GM12892 (cell line): ENCODE results near the gene TSHZ3.

Experiments
- DNase-seq: peaks from one replicate; pipeline ENCODE4 v3.0.0; 2011; ENCODE audit not compliant: insufficient read length
- FAIRE-seq: peaks from 2 replicates; lab custom pipeline; 2011; peaks lifted over from hg19 to GRCh38; lab: Jason Lieb, UNC
- POLR2A ChIP-seq: IDR thresholded peaks from 2 replicates; pipeline ENCODE4 v1.6.1; 2011; ENCODE audit warnings: low read depth, low read length, control low read depth
- POLR2AphosphoS5 ChIP-seq: IDR thresholded peaks from 2 replicates; pipeline ENCODE4 v1.6.1; 2011; ENCODE audit warnings: low read depth, low read length, control low read depth
- TAF1 ChIP-seq: IDR thresholded peaks from 2 replicates; pipeline ENCODE4 v1.6.1; 2011; ENCODE audit warnings: low read depth, mild to moderate bottlenecking, control low read depth, low read length, borderline replicate concordance

Gene TSHZ3

DNA sequence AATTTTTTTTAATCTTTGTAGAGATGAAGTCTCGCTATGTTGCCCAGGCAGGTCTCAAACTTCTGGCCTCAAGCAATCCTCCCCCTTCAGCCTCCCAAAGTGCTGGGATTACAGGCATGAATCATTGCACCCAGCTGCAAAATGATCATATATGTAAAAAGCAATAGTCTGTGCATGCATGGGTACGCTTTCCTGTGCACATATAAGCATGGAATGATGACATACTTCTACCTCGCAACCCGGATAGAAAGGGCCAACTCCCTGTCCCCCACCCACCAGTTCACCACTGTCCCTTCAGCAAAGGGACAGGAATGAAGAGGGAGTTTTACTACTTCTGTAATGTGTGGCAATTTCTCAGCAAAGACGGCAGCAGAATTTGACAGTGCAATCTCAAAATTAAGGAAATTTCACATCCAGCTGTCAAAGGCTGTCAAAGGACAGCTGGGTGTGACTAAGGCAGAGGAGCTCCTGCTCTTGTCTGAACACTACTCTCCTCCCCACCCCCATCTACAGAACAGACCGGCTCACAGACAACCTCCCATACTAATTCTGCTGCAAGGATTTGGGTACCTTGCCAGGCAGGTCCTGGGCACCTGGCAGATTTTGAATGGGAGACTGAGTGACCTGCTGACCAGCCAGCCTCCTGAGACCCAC, 95.6 kb downstream of the TSHZ3 start:
- no peak for DNase-seq
- TF ChIP-seq TAF1, result no peak
- no peak for TF ChIP-seq POLR2AphosphoS5
- no peak for TF ChIP-seq POLR2A
- no peak for FAIRE-seq

DNA sequence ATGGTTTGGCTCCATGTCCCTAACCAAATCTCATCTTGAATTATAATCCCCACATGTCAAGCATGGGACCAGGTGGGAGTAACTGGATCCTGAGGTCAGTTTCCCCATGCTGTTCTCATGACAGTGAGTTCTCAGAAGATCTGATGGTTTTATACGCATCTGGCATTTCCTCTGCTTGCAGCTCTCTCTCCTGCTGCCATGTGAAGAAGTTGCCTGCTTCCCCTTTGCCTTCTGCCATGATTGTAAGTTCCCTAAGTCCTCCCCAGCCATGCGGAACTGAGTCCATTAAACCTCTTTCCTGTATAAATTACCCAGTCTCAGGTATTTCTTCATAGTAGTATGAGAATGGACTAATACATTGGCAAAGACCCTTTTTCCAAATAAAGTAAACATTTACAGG, 96.8 kb downstream of the TSHZ3 start:
- DNase-seq, result no peak
- FAIRE-seq, result no peak

GRCh38 chr19:31249217-31249616, 100.0 kb downstream of the TSHZ3 start:
- TF ChIP-seq POLR2A (no peak), TAF1 (no peak), POLR2AphosphoS5 (no peak)
- FAIRE-seq, result no peak

More for the DNA sequence above, 96.8 kb downstream of the TSHZ3 start:
- no peak for TF ChIP-seq POLR2AphosphoS5

DNA sequence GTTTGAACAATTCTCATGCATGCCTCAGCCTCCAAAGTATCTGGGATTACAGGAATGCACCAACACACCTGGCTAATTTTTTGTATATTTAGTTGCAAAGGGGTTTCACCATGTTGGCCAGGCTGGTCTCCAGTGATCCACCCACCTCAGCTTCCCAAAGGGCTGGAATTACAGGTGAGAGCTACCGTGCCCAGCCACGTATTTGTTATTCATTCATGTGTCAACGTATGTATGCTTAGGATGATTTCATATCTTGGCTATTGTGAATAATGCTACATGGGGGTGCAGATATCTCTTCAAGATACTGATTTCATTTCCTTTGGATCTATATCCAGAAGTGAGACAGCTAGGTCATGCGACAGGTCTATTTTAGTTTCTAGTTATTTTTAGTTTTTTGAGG, 113.4 kb downstream of the TSHZ3 start:
- TF ChIP-seq POLR2AphosphoS5, result no peak
- TF ChIP-seq POLR2A, result no peak
- TF ChIP-seq TAF1, result no peak
- no peak for DNase-seq
- FAIRE-seq, result no peak

More at GRCh38 chr19:31249217-31249616, 100.0 kb downstream of the TSHZ3 start:
- DNase-seq, result no peak

DNA sequence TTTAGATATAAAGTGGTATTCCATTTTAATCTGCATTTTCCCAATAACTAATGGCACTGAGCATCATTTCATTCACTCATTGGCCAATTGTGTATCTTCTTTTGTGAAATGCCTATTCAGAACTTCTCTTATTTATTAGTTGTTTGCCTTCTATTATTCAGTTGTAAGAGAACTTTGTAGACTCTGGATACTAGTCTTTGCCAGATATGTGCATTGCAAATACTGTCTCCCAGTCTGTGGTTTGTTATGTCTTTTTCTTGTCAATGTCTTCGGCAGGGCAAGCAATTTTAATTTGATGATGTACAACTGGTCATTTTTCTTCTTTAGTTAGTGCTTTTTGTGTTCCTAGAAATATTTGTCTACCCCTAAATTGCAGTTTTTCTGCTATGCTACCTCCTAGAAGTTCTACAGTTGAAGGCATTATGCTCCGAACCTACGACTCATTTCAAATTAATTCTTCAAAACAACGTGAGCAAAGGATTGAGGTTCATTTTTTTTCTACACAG, 115.9 kb downstream of the TSHZ3 start:
- FAIRE-seq (no peak), DNase-seq (no peak)
- TF ChIP-seq POLR2A, result no peak
- TF ChIP-seq TAF1, result no peak
- no peak for TF ChIP-seq POLR2AphosphoS5

DNA sequence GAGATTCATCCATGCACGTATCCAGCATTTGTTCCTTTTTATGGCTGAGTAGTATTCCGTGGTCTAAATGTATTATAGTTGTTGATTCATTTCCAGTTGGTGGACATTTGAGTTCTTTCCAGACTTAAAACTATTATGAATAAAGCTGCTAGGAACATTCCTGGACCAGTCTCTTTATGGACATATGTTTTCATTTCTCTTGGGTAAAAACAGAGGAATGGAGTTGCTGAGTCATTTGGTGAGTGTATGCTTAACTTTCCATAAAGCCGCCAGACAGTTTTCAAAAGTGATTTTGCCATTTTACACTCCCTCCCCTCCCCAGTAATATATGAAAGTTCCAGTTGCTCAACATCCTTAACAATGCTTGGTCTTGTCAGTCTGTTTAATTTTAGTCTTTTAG, 116.4 kb downstream of the TSHZ3 start:
- no peak for FAIRE-seq
- TF ChIP-seq TAF1 (no peak), POLR2A (no peak), POLR2AphosphoS5 (no peak)
- DNase-seq, result no peak

DNA sequence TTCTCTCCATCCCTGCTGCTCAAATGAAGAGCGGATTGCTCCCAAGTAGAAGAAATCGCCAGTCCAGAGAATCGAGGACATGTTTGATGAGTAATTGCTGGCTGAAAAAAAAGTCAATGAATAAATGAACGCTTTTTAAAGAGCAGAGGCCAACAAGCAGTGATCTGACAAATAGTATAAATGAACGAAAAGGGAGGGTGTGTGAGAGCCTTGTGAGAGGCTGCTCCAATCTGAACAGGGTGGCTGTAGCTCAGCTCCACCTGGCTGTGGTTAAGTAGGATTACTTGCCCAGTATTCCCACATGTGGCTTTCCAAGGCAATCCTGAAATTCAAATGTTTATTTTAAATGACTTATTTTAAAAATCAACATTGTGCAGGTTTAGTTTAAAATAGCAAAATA, 117.1 kb downstream of the TSHZ3 start:
- DNase-seq, result no peak
- TF ChIP-seq POLR2A (no peak), TAF1 (no peak), POLR2AphosphoS5 (no peak)
- FAIRE-seq, result no peak

GRCh38 chr19:31231237-31231636, 118.0 kb downstream of the TSHZ3 start:
- no peak for DNase-seq
- no peak for FAIRE-seq
- no peak for TF ChIP-seq TAF1
- no peak for TF ChIP-seq POLR2AphosphoS5
- TF ChIP-seq POLR2A, result no peak

- FAIRE-seq (no peak), DNase-seq (no peak)
- TF ChIP-seq TAF1, result no peak
- TF ChIP-seq POLR2AphosphoS5, result no peak
- no peak for TF ChIP-seq POLR2A
Measured at GRCh38 chr19:31226151-31226935, 122.9 kb downstream of the TSHZ3 start.
